GM12878 (cell line): Measurements from ENCODE around the gene NUCB1. TPM values are rescaled to one million over a fixed set of nuclear protein-coding genes. Genes with fewer than 3 reads are reported as not detected.

Source experiments
- ATAC-seq: fragments of 200-7000 bp; cut with Tn5 transposase; 3 replicates; pipeline ENCODE4 v1.9.1; 2020; ENCODE audit warnings: mild to moderate bottlenecking, moderate library complexity
- BruUV-seq: library from RNA; stranded (reverse); fragments of 400-500 nt; replicated peaks from 2 replicates; lab custom pipeline; 2021; lab: Mats Ljungman, UMichigan
- CTCF ChIA-PET: fragments of 300-600 bp; sonication (Branson Sonifier 250); formaldehyde crosslinking; extraction: SDS; loops from one replicate; lab custom pipeline; 2021; ENCODE audit warnings: inconsistent platforms; lab: Yijun Ruan, JAX
- POLR2A ChIA-PET: fragments of 350-600 bp; formaldehyde crosslinking; extraction: SDS; loops from one replicate; lab custom pipeline; 2021; ENCODE audit warnings: inconsistent platforms; lab: Charles Lee
- RAD21 ChIA-PET: fragments of 300-600 bp; sonication (Branson Sonifier 250); formaldehyde crosslinking; loops from one replicate; lab custom pipeline; 2023; ENCODE audit warnings: antibody characterized with exemption; ENCODE audit not compliant: unreplicated experiment; lab: Charles Lee
- SMC1A ChIA-PET: fragments of 300-600 bp; sonication (Branson Sonifier 250); formaldehyde crosslinking; loops from one replicate; lab custom pipeline; 2023; ENCODE audit not compliant: unreplicated experiment, uncharacterized antibody; lab: Charles Lee
- DNase-seq: peaks from one replicate; pipeline ENCODE4 v3.0.0-alpha.2; 2011; ENCODE audit warnings: low read depth, low spot score
- FAIRE-seq: peaks from 3 replicates; lab custom pipeline; 2011; peaks lifted over from hg19 to GRCh38; lab: Jason Lieb, UNC
- H2AFZ ChIP-seq: 2 replicates; pipeline ENCODE4 v1.6.0; 2011; ENCODE audit warnings: low read depth, low read length, control low read depth; ENCODE audit not compliant: control insufficient read depth
- H3K27ac ChIP-seq: 2 replicates; pipeline ENCODE4 v1.5.1; 2011; ENCODE audit warnings: control low read depth; ENCODE audit not compliant: control insufficient read depth, insufficient read depth
- H3K27me3 ChIP-seq, 2 experiments: replicated peaks in 1 of 2; 2 replicates each; pipeline versions ENCODE4 v1.6.0 to v1.6.1; 2011; ENCODE audit warnings: low read length in 1 of 2; ENCODE audit not compliant: control insufficient read depth in 2 of 2, insufficient read depth in 2 of 2
- H3K36me3 ChIP-seq, 2 experiments: 2 replicates each; pipeline ENCODE4 v1.5.1; 2011; ENCODE audit warnings: low read length in 1 of 2; ENCODE audit not compliant: control insufficient read depth in 2 of 2, insufficient read depth in 2 of 2
- H3K4me1 ChIP-seq: 2 replicates; pipeline ENCODE4 v1.6.1; 2011; ENCODE audit warnings: mild to moderate bottlenecking, low read length, moderate library complexity, mixed read lengths; ENCODE audit not compliant: control insufficient read depth, insufficient read depth
- H3K4me2 ChIP-seq: 2 replicates; pipeline ENCODE4 v1.6.0; 2011; ENCODE audit warnings: control low read depth; ENCODE audit not compliant: control insufficient read depth, insufficient read depth
- H3K4me3 ChIP-seq: fragments of 200-600 bp; sonication (generic); 2 replicates; pipeline ENCODE4 v1.5.1; 2016
- H3K79me2 ChIP-seq: 2 replicates; pipeline ENCODE4 v1.6.0; 2011; ENCODE audit warnings: low read length; ENCODE audit not compliant: control insufficient read depth, insufficient read depth
- H3K9ac ChIP-seq: 2 replicates; pipeline ENCODE4 v1.8.0; 2011; ENCODE audit warnings: low read length, control low read depth, mixed read lengths; ENCODE audit not compliant: control insufficient read depth, insufficient read depth
- H3K9me3 ChIP-seq: replicated peaks from 3 replicates; pipeline ENCODE4 v1.5.1; 2011; ENCODE audit warnings: mild to moderate bottlenecking, low read length; ENCODE audit not compliant: control insufficient read depth, insufficient read depth
- H4K20me1 ChIP-seq: 2 replicates; pipeline ENCODE4 v1.6.0; 2011; ENCODE audit not compliant: control insufficient read depth, insufficient read depth
- CREM ChIP-seq: IDR thresholded peaks from 2 replicates; pipeline ENCODE4 v1.6.1; 2014; ENCODE audit warnings: antibody characterized with exemption, low read depth
- MTA3 ChIP-seq: IDR thresholded peaks from 2 replicates; pipeline ENCODE4 v1.6.1; 2012; ENCODE audit warnings: low read length, inconsistent platforms, borderline replicate concordance
- POU2F2 ChIP-seq: IDR thresholded peaks from 3 replicates; pipeline ENCODE4 v1.6.1; 2011; ENCODE audit warnings: low read depth, mild to moderate bottlenecking, low read length, borderline replicate concordance
- RELA ChIP-seq: fragments of 450-650 bp; IDR thresholded peaks from 2 replicates; pipeline ENCODE4 v1.8.0; 2014; ENCODE audit warnings: borderline replicate concordance; ENCODE audit not compliant: partially characterized antibody
- WGBS: methylation state at CpG from one replicate; pipeline ENCODE4 v1.1.6; 2016; ENCODE audit warnings: low lambda C conversion rate; ENCODE audit not compliant: insufficient replicate concordance, insufficient coverage; ENCODE audit errors: missing lambda C conversion rate; 5-methylcytosine and 5-hydroxymethylcytosine counted together
- in situ Hi-C: fragments of 300-500 bp; cut with MboI; formaldehyde crosslinking; loops from 9 replicates; pipeline ENCODE4 v1.14.3; 2018; ENCODE audit warnings: mixed read lengths
- intact Hi-C: fragments of 100-400 bp; cut with micrococcal nuclease; formaldehyde crosslinking; loops from one replicate; pipeline ENCODE4 v1.14.2; 2022; ENCODE audit not compliant: unreplicated experiment
- polyA plus RNA-seq, 11 experiments: library from polyadenylated mRNA; depleted of rRNA in 4 of 11; unstranded in 6 of 11; stranded (reverse) in 5 of 11; fragments of >200 nt; fragmentation: Nextera tagmentation in 4 of 11; fragmentation: Illumina TruSeq in 1 of 11; extraction: Ambion mirVana in 4 of 11; extraction: Trizol in 1 of 11; gene quantifications; 1 replicate in 1 of 11; 2 replicates in 10 of 11; pipeline versions ENCODE4 v1.2.1 to v1.2.3, GENCODE V29; 2011 to 2016; ENCODE audit warnings: inconsistent platforms in 2 of 11, missing spikeins in 2 of 11, low read depth in 1 of 11
- total RNA-seq, 4 experiments: library from RNA; depleted of rRNA in 3 of 4; stranded (reverse); fragments of >200 nt in 3 of 4; fragmentation: Illumina TruSeq in 1 of 4; extraction: Trizol in 1 of 4; gene quantifications; 2 replicates each; pipeline versions ENCODE4 v1.2.1 to v1.2.3, GENCODE V29; 2013 to 2021

The NUCB1 gene
- total and polyA plus RNA-seq, 10 of the 15 experiments (the other 5 are each of a cell fraction or from before 2014, with no cell fraction given) = 1.8 to 112 (median 44.5) TPM

DNA sequence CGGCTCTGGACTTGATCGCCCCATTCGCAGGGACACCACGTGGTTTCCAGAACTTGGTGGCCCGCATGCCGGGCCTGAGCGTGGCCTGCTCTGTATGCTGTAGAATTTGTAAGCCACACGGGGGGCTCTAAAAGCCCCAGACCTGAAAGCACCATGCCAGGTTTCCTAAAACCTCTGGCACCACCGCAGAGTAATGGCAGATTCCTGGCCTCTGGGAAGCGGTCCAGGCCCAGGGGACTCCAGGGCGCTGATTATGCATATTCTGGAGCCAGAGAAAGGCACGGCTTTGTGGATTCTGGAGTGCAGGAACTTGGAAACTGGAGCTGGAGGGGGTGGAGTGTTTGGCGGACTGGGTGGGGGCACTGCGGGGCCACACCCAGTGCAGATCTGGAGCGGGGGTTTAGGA is 68.7 kb downstream of the NUCB1 start (continued):
- TF ChIP-seq RELA = no peak
- TF ChIP-seq MTA3 = no peak

- in situ Hi-C loops = loop anchor here (5.0 kb wide), 1 partner anchor 172 kb away; no protein-coding TSS in a partner anchor
- DNase-seq = no peak
- ChIA-PET POLR2A (interaction anchor here (0.6 to 1.3 kb wide), 4 partner anchors 9 to 324 kb away, joined by 3 to 7 read pairs (median 4); partner anchors contain the start of genes CA11 and HSD17B14), SMC1A (interaction anchor here (0.6 to 2.9 kb wide), 12 partner anchors 7 to 181 kb away, joined by 3 to 22 read pairs (median 8); partner anchors contain the start of genes BAX, DHDH, GYS1 and RUVBL2), RAD21 (interaction anchor here (0.6 to 2.9 kb wide), 9 partner anchors 59 to 203 kb away, joined by 3 to 28 read pairs (median 14); partner anchors contain the start of genes HSD17B14 and PPP1R15A), CTCF (interaction anchor here (0.7 to 6.1 kb wide), 12 partner anchors 15 to 231 kb away, joined by 3 to 113 read pairs (median 8); partner anchors contain the start of genes BAX, GYS1, HSD17B14 and RUVBL2)
- no peak for FAIRE-seq
- Histone ChIP-seq H4K20me1 (no peaks in the 10 kb centered on the region), H2AFZ (no peak overlapping the region), H3K4me2 (no peak overlapping the region), H3K9me3 (no peaks in the 10 kb centered on the region), H3K36me3 (peaks cover 5 to 38% of the 10 kb centered on the region in 2 experiments), H3K79me2 (peaks cover 25% of the 10 kb centered on the region), H3K4me3 (no peak overlapping the region), H3K4me1 (peaks cover 19% of the 10 kb centered on the region), H3K27ac (no peak overlapping the region), H3K9ac (no peak overlapping the region), H3K27me3 (no peaks in the 10 kb centered on the region)
- ATAC-seq = no peak
- TF ChIP-seq CREM = no peak
- peak; percentile 29; the same call in 1 of the 3 replicates for TF ChIP-seq POU2F2
- 94% methylated on average over 45 of the region's 45 CpGs for WGBS
- intact Hi-C loops = loop anchor here (2.0 to 10.0 kb wide), 3 partner anchors 127 to 335 kb away; partner anchors contain the start of gene DBP
- no TSS peak for BruUV-seq
Observed at GRCh38 chr19:48969276-48970138, 69.4 kb downstream of the NUCB1 start.
